Measurements from ENCODE around the gene ETV7. TPM values are rescaled to one million over a fixed set of nuclear protein-coding genes. Genes with fewer than 3 reads are reported as not detected.

The ETV7 gene
- total and polyA plus RNA-seq, 4 donors = 0.17 to 0.84 (median 0.36) TPM

- WGBS = 95% methylated on average over 4 of the region's 4 CpGs
- H3K27me3 ChIP-seq (ENCODE audit: control insufficient read depth in 4 of 4, insufficient read depth in 4 of 4, low read length in 3 of 4) = no peaks in the 10 kb centered on the region
- no peak overlapping the region for H3K27ac ChIP-seq (ENCODE audit: low read depth in 1 of 2, low read length in 2 of 2)
- no peaks in the 10 kb centered on the region for H3K4me1 ChIP-seq (ENCODE audit: control insufficient read depth in 4 of 4, insufficient read depth in 4 of 4, low read length in 3 of 4)
- no peaks in the 10 kb centered on the region for H3K36me3 ChIP-seq (ENCODE audit: control insufficient read depth in 4 of 4, insufficient read depth in 3 of 4, low read depth in 1 of 4, low read length in 3 of 4)
- no peak overlapping the region for H3K4me3 ChIP-seq (ENCODE audit: low read depth in 1 of 3, low read length in 3 of 3)
- no peak for DNase-seq (ENCODE audit: low spot score)
- H3K9ac ChIP-seq (ENCODE audit: low read depth in 1 of 2, low read length in 2 of 2) = no peak overlapping the region
- TF ChIP-seq NR2F2 (IDR thresholded peaks at IDR 0.05) (no peak), ZBTB33 (IDR thresholded peaks at IDR 0.05) (no peak), EGR1 (IDR thresholded peaks at IDR 0.05; ENCODE audit: low read depth in 2 of 2) (no peak), FOXA2 (IDR thresholded peaks at IDR 0.05) (no peak), RXRA (IDR thresholded peaks at IDR 0.05) (no peak), ATF3 (IDR thresholded peaks at IDR 0.05) (no peak), HNF4A (conservative IDR thresholded peaks at IDR 0.05) (no peak), YY1 (IDR thresholded peaks at IDR 0.05) (no peak), HNF4G (IDR thresholded peaks at IDR 0.05) (no peak), REST (IDR thresholded peaks at IDR 0.05) (no peak), TAF1 (conservative IDR thresholded peaks at IDR 0.05) (no peak), SP1 (IDR thresholded peaks at IDR 0.05) (no peak), FOXA1 (IDR thresholded peaks at IDR 0.05) (no peak), GABPA (IDR thresholded peaks at IDR 0.05 in 1 of 2, conservative IDR thresholded peaks at IDR 0.05 in 1 of 2) (no peak), CTCF (IDR thresholded peaks at IDR 0.05; ENCODE audit: low read depth, low read length, missing input control) (no peak)
- H3K9me3 ChIP-seq (ENCODE audit: control insufficient read depth in 4 of 4, low read length in 3 of 4) = no peaks in the 10 kb centered on the region
Observed at GRCh38 chr6:36404164-36404563, 16.7 kb upstream of the ETV7 start.

GRCh38 chr6:36402481-36402880 lies 15.0 kb upstream of the ETV7 start:
- Histone ChIP-seq H3K27ac (ENCODE audit: low read depth in 1 of 2, low read length in 2 of 2) (no peak overlapping the region), H3K9ac (ENCODE audit: low read depth in 1 of 2, low read length in 2 of 2) (no peak overlapping the region), H3K4me3 (ENCODE audit: low read depth in 1 of 3, low read length in 3 of 3) (no peak overlapping the region), H3K9me3 (ENCODE audit: control insufficient read depth in 4 of 4, low read length in 3 of 4) (no peaks in the 10 kb centered on the region), H3K36me3 (ENCODE audit: control insufficient read depth in 4 of 4, insufficient read depth in 3 of 4, low read depth in 1 of 4, low read length in 3 of 4) (no peaks in the 10 kb centered on the region), H3K27me3 (ENCODE audit: control insufficient read depth in 4 of 4, insufficient read depth in 4 of 4, low read length in 3 of 4) (no peaks in the 10 kb centered on the region), H3K4me1 (ENCODE audit: control insufficient read depth in 4 of 4, insufficient read depth in 4 of 4, low read length in 3 of 4) (no peaks in the 10 kb centered on the region)
- WGBS = 85% methylated on average over 3 of the region's 3 CpGs
- no peak for TF ChIP-seq TAF1 (conservative IDR thresholded peaks at IDR 0.05)
- DNase-seq (ENCODE audit: low spot score) = no peak

Data from liver (tissue), 9 donors.